Measurements from ENCODE around the gene PLCG2. TPM values are rescaled to one million over a fixed set of nuclear protein-coding genes. Genes with fewer than 3 reads are reported as not detected.
"Not testable (repeated sequence)": the region's sequence is repeated elsewhere in the genome, so short reads cannot be mapped to it uniquely, and the experiment has no call there.

Gene PLCG2
- total RNA-seq: 31.9 TPM

GRCh38 chr16:81778861-81779535 lies at the start of gene PLCG2:
PLCG2 (plus strand) TSS chr16:81779291; CDS start chr16:81785990, 6,699 bp downstream.
- Histone ChIP-seq H3K4me1 (ENCODE audit: insufficient read depth, low read length) (peaks cover 53% of the 10 kb centered on the region), H3K9me3 (ENCODE audit: low read depth, low read length) (no peaks in the 10 kb centered on the region), H3K4me3 (ENCODE audit: low read length) (peak within 1 kb of the TSS; percentile 72), H3K27me3 (ENCODE audit: insufficient read depth, low read length) (no peaks in the 10 kb centered on the region)

GRCh38 chr16:81729451-81729850 lies 49.6 kb upstream of the PLCG2 start:
- peaks cover 15% of the 10 kb centered on the region for H3K4me1 ChIP-seq (ENCODE audit: insufficient read depth, low read length)
- H3K9me3 ChIP-seq (ENCODE audit: low read depth, low read length): no peaks in the 10 kb centered on the region
- H3K27me3 ChIP-seq (ENCODE audit: insufficient read depth, low read length): no peaks in the 10 kb centered on the region

GRCh38 chr16:81730090-81731051 lies 48.7 kb upstream of the PLCG2 start:
- no peaks in the 10 kb centered on the region for H3K9me3 ChIP-seq (ENCODE audit: low read depth, low read length)
- H3K4me3 ChIP-seq (ENCODE audit: low read length): peak overlapping the region; percentile 27
- no peaks in the 10 kb centered on the region for H3K27me3 ChIP-seq (ENCODE audit: insufficient read depth, low read length)
- H3K4me1 ChIP-seq (ENCODE audit: insufficient read depth, low read length): peaks cover 15% of the 10 kb centered on the region

More at GRCh38 chr16:81729451-81729850, 49.6 kb upstream of the PLCG2 start:
- H3K4me3 ChIP-seq (ENCODE audit: low read length): no peak overlapping the region

GRCh38 chr16:81731649-81732048 lies 47.4 kb upstream of the PLCG2 start:
- Histone ChIP-seq H3K4me3 (ENCODE audit: low read length) (no peak overlapping the region), H3K4me1 (ENCODE audit: insufficient read depth, low read length) (peaks cover 15% of the 10 kb centered on the region), H3K9me3 (ENCODE audit: low read depth, low read length) (no peaks in the 10 kb centered on the region), H3K27me3 (ENCODE audit: insufficient read depth, low read length) (no peaks in the 10 kb centered on the region)

DNA sequence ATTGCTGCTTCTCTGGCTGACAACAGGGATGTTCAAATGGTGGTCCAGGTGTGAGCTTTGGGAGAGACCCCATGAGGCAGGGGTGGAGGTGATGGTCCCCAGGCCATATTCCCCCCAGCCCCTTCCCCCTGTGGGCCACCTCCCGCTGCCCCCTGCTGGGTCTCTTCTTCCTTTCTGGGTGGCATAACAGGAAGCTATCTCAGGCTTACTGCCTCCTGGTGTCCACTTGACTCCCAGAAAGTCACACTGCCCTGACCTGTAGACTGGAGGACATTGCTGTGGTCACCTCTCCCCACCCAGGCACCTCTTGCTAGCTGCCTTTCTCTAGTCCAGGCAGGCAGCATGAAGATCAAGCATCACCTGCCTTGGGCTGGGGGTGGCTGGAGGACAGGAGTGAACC lies 46.4 kb upstream of the PLCG2 start:
- H3K4me3 ChIP-seq (ENCODE audit: low read length): no peak overlapping the region
- H3K9me3 ChIP-seq (ENCODE audit: low read depth, low read length): no peaks in the 10 kb centered on the region
- no peaks in the 10 kb centered on the region for H3K27me3 ChIP-seq (ENCODE audit: insufficient read depth, low read length)
- peaks cover 16% of the 10 kb centered on the region for H3K4me1 ChIP-seq (ENCODE audit: insufficient read depth, low read length)

DNA sequence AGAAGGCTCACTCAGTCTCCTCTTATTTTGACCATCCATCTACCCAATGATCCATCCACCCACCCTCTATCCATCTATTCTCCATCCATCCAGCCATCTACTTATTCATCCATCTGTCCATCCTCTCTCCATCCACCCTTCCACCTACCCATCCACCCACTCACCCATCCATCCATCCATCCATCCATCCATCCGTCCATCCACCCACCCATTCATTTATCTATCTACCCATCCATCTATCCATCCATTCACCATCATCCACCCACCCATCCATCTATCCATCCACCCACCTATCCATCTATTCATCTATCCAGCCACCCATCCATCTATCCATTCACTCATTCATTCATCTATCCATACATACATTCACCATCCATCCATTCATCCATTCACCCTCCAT lies 45.8 kb upstream of the PLCG2 start:
- Histone ChIP-seq H3K9me3 (ENCODE audit: low read depth, low read length) (no peaks in the 10 kb centered on the region), H3K4me3 (ENCODE audit: low read length) (no peak overlapping the region), H3K4me1 (ENCODE audit: insufficient read depth, low read length) (peaks cover 22% of the 10 kb centered on the region), H3K27me3 (ENCODE audit: insufficient read depth, low read length) (no peaks in the 10 kb centered on the region)

- no peak overlapping the region for H3K4me3 ChIP-seq (ENCODE audit: low read length)
- H3K9me3 ChIP-seq (ENCODE audit: low read depth, low read length): no peaks in the 10 kb centered on the region
- no peaks in the 10 kb centered on the region for H3K27me3 ChIP-seq (ENCODE audit: insufficient read depth, low read length)
- H3K4me1 ChIP-seq (ENCODE audit: insufficient read depth, low read length): peaks cover 38% of the 10 kb centered on the region
Measured at GRCh38 chr16:81734632-81735434, 44.3 kb upstream of the PLCG2 start.

DNA sequence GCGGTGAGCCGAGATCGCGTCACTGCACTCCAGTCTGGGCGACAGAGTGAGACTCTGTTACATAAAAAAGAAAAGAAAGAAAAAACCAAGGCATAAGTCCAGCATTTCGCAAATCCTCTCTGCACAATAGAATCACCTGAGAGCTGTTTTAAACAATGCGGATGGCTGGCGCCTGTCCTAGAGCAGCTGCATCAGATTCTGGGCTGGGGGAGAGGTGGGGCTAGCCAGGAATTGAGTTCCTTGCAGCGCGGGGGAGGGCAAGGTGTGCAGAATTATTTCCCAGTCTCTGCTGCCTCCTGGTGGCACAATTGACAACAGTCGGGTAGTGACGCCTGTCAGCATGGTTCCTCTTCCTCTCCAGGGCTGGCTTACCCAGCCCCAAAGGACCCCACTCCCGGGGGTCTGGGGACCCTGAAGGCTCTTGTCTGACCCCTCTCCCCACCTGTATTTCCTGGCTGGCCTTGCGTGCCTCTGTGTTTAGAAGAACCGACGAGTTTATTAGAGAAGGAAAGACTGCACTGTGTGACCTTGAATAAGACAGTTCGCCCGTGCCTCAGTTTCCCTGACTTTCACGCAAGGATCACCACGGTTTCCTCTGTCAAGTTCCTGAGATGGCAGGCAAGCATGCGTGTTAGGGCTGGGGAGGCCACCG lies 41.1 kb upstream of the PLCG2 start:
- H3K4me3 ChIP-seq (ENCODE audit: low read length): peak overlapping the region; percentile 1
- no peaks in the 10 kb centered on the region for H3K27me3 ChIP-seq (ENCODE audit: insufficient read depth, low read length)
- peaks cover 40% of the 10 kb centered on the region for H3K4me1 ChIP-seq (ENCODE audit: insufficient read depth, low read length)
- H3K9me3 ChIP-seq (ENCODE audit: low read depth, low read length): no peaks in the 10 kb centered on the region

DNA sequence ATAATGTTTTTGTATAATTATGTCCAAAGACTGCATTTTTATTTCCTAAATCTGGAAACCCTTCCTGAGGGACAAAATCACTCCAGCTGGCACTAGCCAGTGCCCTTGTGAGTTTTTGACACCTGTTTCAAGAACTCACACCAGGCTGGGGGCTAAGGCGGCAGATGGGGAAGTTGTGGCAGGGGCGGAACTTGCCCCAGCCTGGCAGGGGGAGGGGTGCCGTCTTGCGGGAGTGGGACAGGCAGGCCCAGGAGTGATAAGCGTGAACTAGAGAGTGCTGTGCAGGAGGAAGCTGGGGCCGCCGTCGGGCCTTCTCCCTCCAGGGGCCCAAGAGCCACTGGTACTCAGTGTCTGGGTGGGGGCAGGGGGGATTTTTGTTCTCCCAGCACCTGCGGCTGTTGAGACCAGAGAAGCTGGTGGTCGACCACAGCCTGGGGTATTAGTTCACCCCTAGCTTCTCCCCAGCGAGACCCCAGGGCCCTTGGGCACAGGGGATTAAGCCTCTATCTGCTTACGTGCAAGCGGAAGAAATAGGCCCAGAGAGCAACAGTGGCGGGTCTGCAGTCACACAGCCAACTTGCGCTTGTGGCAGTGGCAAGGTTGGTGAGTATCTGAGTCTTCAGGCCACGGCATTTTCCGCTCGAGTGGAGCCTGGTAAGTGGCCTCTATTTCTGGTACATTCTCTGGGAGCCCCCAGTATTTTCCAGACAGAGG lies 40.2 kb upstream of the PLCG2 start:
- Histone ChIP-seq H3K27me3 (ENCODE audit: insufficient read depth, low read length) (no peaks in the 10 kb centered on the region), H3K4me3 (ENCODE audit: low read length) (peak overlapping the region; percentile 5), H3K4me1 (ENCODE audit: insufficient read depth, low read length) (peaks cover 40% of the 10 kb centered on the region), H3K9me3 (ENCODE audit: low read depth, low read length) (no peaks in the 10 kb centered on the region)

DNA sequence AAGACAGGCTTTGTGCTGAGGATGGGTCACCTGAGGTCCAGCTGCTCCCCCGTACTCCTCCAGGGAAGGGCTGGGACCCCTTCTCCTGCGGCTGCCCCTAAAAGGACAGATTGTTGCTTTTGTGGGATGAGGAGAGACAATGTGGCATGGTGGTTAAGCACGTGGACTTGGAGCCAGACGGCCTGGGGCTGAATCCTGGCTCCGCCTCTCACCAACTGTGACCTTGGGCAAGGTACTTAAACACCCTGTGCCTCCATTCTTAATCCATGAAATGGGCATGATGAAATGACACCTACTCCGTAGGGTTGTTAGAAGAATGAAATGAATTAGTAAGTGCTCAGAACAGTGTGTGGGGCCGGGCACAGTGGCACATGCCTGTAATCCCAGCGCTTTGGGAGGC lies 39.6 kb upstream of the PLCG2 start:
- Histone ChIP-seq H3K27me3 (ENCODE audit: insufficient read depth, low read length) (no peaks in the 10 kb centered on the region), H3K9me3 (ENCODE audit: low read depth, low read length) (no peaks in the 10 kb centered on the region), H3K4me1 (ENCODE audit: insufficient read depth, low read length) (peaks cover 40% of the 10 kb centered on the region), H3K4me3 (ENCODE audit: low read length) (peak overlapping the region; percentile 5)

DNA sequence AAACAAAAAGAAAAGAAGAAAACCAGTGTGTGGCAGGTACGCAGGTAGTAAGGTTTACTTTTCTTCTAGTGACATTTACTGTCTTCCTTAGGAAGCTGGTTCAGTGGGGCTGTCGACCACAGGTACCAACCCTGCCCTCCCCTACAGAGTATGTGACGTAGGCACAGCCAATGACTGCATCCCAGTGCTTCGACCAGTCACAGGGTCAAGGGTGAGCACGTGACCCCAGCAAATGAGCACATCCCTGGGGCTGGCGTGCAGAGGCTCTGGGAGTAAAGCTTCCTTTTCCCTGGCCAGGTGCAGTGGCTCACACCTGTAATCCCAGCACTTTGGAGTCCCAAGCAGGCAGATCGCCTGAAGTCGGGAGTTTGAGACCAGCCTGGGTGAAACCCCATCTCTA lies 38.9 kb upstream of the PLCG2 start:
- Histone ChIP-seq H3K4me3 (ENCODE audit: low read length) (no peak overlapping the region), H3K27me3 (ENCODE audit: insufficient read depth, low read length) (no peaks in the 10 kb centered on the region)

GRCh38 chr16:81741430-81741770 lies 37.7 kb upstream of the PLCG2 start:
- H3K27me3 ChIP-seq (ENCODE audit: insufficient read depth, low read length); H3K4me3 ChIP-seq (ENCODE audit: low read length); H3K9me3 ChIP-seq (ENCODE audit: low read depth, low read length): not testable (repeated sequence)
- H3K4me1 ChIP-seq (ENCODE audit: insufficient read depth, low read length): peaks cover 53% of the 10 kb centered on the region

More for the DNA sequence above, 38.9 kb upstream of the PLCG2 start:
- Histone ChIP-seq H3K9me3 (ENCODE audit: low read depth, low read length) (no peaks in the 10 kb centered on the region), H3K4me1 (ENCODE audit: insufficient read depth, low read length) (peaks cover 41% of the 10 kb centered on the region)

- H3K9me3 ChIP-seq (ENCODE audit: low read depth, low read length): no peaks in the 10 kb centered on the region
- H3K4me3 ChIP-seq (ENCODE audit: low read length): no peak overlapping the region
- H3K4me1 ChIP-seq (ENCODE audit: insufficient read depth, low read length): peaks cover 56% of the 10 kb centered on the region
- H3K27me3 ChIP-seq (ENCODE audit: insufficient read depth, low read length): no peaks in the 10 kb centered on the region
Measured at GRCh38 chr16:81744385-81744784, 34.7 kb upstream of the PLCG2 start.

DNA sequence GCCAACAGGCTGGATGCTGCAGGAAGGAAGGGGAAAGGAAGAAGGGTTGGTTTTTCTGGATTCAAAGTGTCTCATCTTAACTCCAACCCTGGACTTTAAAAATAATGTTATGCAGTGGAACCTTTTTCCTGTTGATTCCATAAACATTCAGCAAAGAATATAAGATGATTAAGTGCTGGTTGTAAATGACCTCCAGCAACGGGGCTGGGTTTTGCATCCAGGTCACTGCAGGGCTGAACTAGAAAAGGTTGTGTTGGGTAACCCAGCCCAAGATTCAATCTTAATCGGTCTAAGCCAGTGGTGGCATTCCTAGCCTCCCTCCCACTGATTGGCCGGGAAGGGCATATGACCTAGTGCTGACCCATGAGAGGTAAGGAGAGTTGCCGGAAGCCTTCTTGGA lies 34.2 kb upstream of the PLCG2 start:
- Histone ChIP-seq H3K27me3 (ENCODE audit: insufficient read depth, low read length) (no peaks in the 10 kb centered on the region), H3K9me3 (ENCODE audit: low read depth, low read length) (no peaks in the 10 kb centered on the region), H3K4me1 (ENCODE audit: insufficient read depth, low read length) (peaks cover 52% of the 10 kb centered on the region), H3K4me3 (ENCODE audit: low read length) (no peak overlapping the region)
